HepG2 (cell line): ENCODE measurements around the gene NFKB1.

Experiments used
- CBX5 ChIP-seq: sonication (generic); formaldehyde crosslinking; IDR thresholded peaks from 2 replicates; pipeline ENCODE4 v1.4.0; 2020; ENCODE audit warnings: missing genetic modification reagents, borderline replicate concordance
- CTCF ChIP-seq: sonication (generic); formaldehyde crosslinking; IDR thresholded peaks from 2 replicates; pipeline ENCODE4 v1.5.0; 2020; ENCODE audit warnings: mild to moderate bottlenecking, missing genetic modification reagents, moderate library complexity
- KLF15 ChIP-seq: sonication (generic); formaldehyde crosslinking; IDR thresholded peaks from 2 replicates; pipeline ENCODE4 v1.8.1; 2023; ENCODE audit warnings: borderline replicate concordance, mild to moderate bottlenecking, inconsistent platforms, missing genetic modification reagents, mixed read lengths
- NONO ChIP-seq, 2 experiments: fragments of 450-650 bp in 1 of 2; sonication (generic) in 1 of 2; formaldehyde crosslinking in 1 of 2; IDR thresholded peaks in 1 of 2; conservative IDR thresholded peaks in 1 of 2; 2 replicates each; pipeline versions ENCODE4 v1.6.1 to v1.8.0; 2017 to 2022; ENCODE audit warnings: mild to moderate bottlenecking in 1 of 2, missing genetic modification reagents in 1 of 2, moderate library complexity in 1 of 2
- POLR2A ChIP-seq, 2 experiments: IDR thresholded peaks; 2 replicates each; pipeline ENCODE4 v1.6.1; 2011; ENCODE audit warnings: low read depth in 2 of 2, low read length in 2 of 2, mild to moderate bottlenecking in 1 of 2, moderate library complexity in 1 of 2; ENCODE audit not compliant: insufficient read depth in 1 of 2
- SKIL ChIP-seq: sonication (generic); formaldehyde crosslinking; IDR thresholded peaks from 2 replicates; pipeline ENCODE4 v1.8.0; 2022; ENCODE audit warnings: missing genetic modification reagents, mild to moderate bottlenecking, moderate library complexity, borderline replicate concordance
- STAT5B ChIP-seq: sonication (generic); formaldehyde crosslinking; IDR thresholded peaks from 2 replicates; pipeline ENCODE4 v1.4.0; 2020; ENCODE audit warnings: missing genetic modification reagents
- TAF15 ChIP-seq: fragments of 200-400 bp; formaldehyde crosslinking; IDR thresholded peaks from one replicate; pipeline ENCODE4 v1.6.1; 2018; ENCODE audit warnings: mild to moderate bottlenecking, low read depth, low read length; ENCODE audit not compliant: poor library complexity, severe bottlenecking
- TCF7L2 ChIP-seq: IDR thresholded peaks from 2 replicates; pipeline ENCODE4 v1.6.1; 2011; ENCODE audit warnings: mild to moderate bottlenecking, low read depth, low read length, moderate library complexity
- ZKSCAN1 ChIP-seq: fragments of 150-350 bp; IDR thresholded peaks from 2 replicates; pipeline ENCODE4 v1.6.1; 2014; ENCODE audit warnings: low read length

GRCh38 chr4:102514298-102514964, 13.3 kb downstream of the NFKB1 start:
- TF ChIP-seq NONO (IDR thresholded peaks at IDR 0.05) (no peak), NONO (CRISPR knock-in tag; conservative IDR thresholded peaks at IDR 0.05) (no peak), TCF7L2 (no peak), POLR2A (IDR thresholded peaks at IDR 0.05; ENCODE audit: insufficient read depth in 1 of 2, low read depth in 2 of 2, low read length in 2 of 2) (no peak), ZKSCAN1 (no peak), CBX5 (CRISPR knock-in tag) (no peak), SKIL (CRISPR knock-in tag) (no peak), KLF15 (CRISPR knock-in tag) (no peak), STAT5B (CRISPR knock-in tag) (no peak), TAF15 (no peak), CTCF (CRISPR knock-in tag) (no peak)
